ENCODE data around the gene RBBP8NL. TPM values are rescaled to one million over a fixed set of nuclear protein-coding genes. Genes with fewer than 3 reads are reported as not detected.

The RBBP8NL gene
- total RNA-seq, 4 donors from 2014 or later = not detected

GRCh38 chr20:62453186-62453808 is 26.0 kb upstream of the RBBP8NL start:
- Histone ChIP-seq H3K4me3 (no peak overlapping the region), H3K36me3 (no peaks in the 10 kb centered on the region), H3K4me1 (no peaks in the 10 kb centered on the region), H3K27ac (replicated peaks in 1 of 4) (no peak overlapping the region), H3K9me3 (no peaks in the 10 kb centered on the region), H3K27me3 (peaks cover 0 to 92% (median 0%) of the 10 kb centered on the region in 4 donors)
- TF ChIP-seq EP300 (IDR thresholded peaks at IDR 0.05) (no peak), POLR2AphosphoS5 (IDR thresholded peaks at IDR 0.05) (no peak), CTCF (IDR thresholded peaks at IDR 0.05) (no peak), POLR2A (IDR thresholded peaks at IDR 0.05; ENCODE audit: low read depth) (no peak)
- intact Hi-C loops (cut with DNase I) = no loop called here
- 80% methylated on average over 11 of the region's 17 CpGs for WGBS
- no peak for DNase-seq (ENCODE audit: extremely low spot score)

- H3K27me3 ChIP-seq = peaks cover 0 to 92% (median 0%) of the 10 kb centered on the region in 4 donors
- H3K36me3 ChIP-seq = no peaks in the 10 kb centered on the region
- no peak for DNase-seq (ENCODE audit: extremely low spot score)
- no peaks in the 10 kb centered on the region for H3K4me1 ChIP-seq
- no peak for TF ChIP-seq CTCF (IDR thresholded peaks at IDR 0.05)
- no peak for TF ChIP-seq POLR2A (IDR thresholded peaks at IDR 0.05; ENCODE audit: low read depth)
- TF ChIP-seq EP300 (IDR thresholded peaks at IDR 0.05) = no peak
- TF ChIP-seq POLR2AphosphoS5 (IDR thresholded peaks at IDR 0.05) = no peak
- no peak overlapping the region for H3K4me3 ChIP-seq
- no peaks in the 10 kb centered on the region for H3K9me3 ChIP-seq
- WGBS = 81% methylated on average over 15 of the region's 18 CpGs
- intact Hi-C loops (cut with DNase I) = no loop called here
- H3K27ac ChIP-seq (replicated peaks in 1 of 4) = no peak overlapping the region
Measured at GRCh38 chr20:62452475-62453095, 25.2 kb upstream of the RBBP8NL start.

GRCh38 chr20:62451970-62452369 is 24.6 kb upstream of the RBBP8NL start:
- Histone ChIP-seq H3K27ac (replicated peaks in 1 of 4) (no peak overlapping the region), H3K36me3 (no peaks in the 10 kb centered on the region), H3K4me3 (no peak overlapping the region), H3K9me3 (no peaks in the 10 kb centered on the region), H3K27me3 (peaks cover 0 to 92% (median 0%) of the 10 kb centered on the region in 4 donors), H3K4me1 (no peaks in the 10 kb centered on the region)
- intact Hi-C loops (cut with DNase I) = no loop called here
- TF ChIP-seq EP300 (IDR thresholded peaks at IDR 0.05) = no peak
- no peak for TF ChIP-seq POLR2AphosphoS5 (IDR thresholded peaks at IDR 0.05)
- no peak for TF ChIP-seq CTCF (IDR thresholded peaks at IDR 0.05)
- TF ChIP-seq POLR2A (IDR thresholded peaks at IDR 0.05; ENCODE audit: low read depth) = no peak
- 91% methylated on average over 3 of the region's 3 CpGs for WGBS
- DNase-seq (ENCODE audit: extremely low spot score) = no peak

GRCh38 chr20:62451156-62451767 is 23.9 kb upstream of the RBBP8NL start:
- 59% methylated on average over 6 of the region's 10 CpGs for WGBS
- no peak for TF ChIP-seq POLR2AphosphoS5 (IDR thresholded peaks at IDR 0.05)
- no peak for TF ChIP-seq CTCF (IDR thresholded peaks at IDR 0.05)
- TF ChIP-seq EP300 (IDR thresholded peaks at IDR 0.05) = no peak
- TF ChIP-seq POLR2A (IDR thresholded peaks at IDR 0.05; ENCODE audit: low read depth) = no peak

More at GRCh38 chr20:62451156-62451767, 23.9 kb upstream of the RBBP8NL start:
- intact Hi-C loops (cut with DNase I) = no loop called here
- no peak overlapping the region for H3K4me3 ChIP-seq
- no peak for DNase-seq (ENCODE audit: extremely low spot score)
- no peaks in the 10 kb centered on the region for H3K36me3 ChIP-seq
- peaks cover 0 to 95% (median 0%) of the 10 kb centered on the region in 4 donors for H3K27me3 ChIP-seq
- no peaks in the 10 kb centered on the region for H3K9me3 ChIP-seq
- no peak overlapping the region for H3K27ac ChIP-seq (replicated peaks in 1 of 4)
- H3K4me1 ChIP-seq = no peaks in the 10 kb centered on the region

Measured in esophagus muscularis mucosa (tissue), 4 donors.